Mucosa of gallbladder (tissue), 1 donor: ENCODE results near the gene CLCNKA. TPM values are rescaled to one million over a fixed set of nuclear protein-coding genes. Genes with fewer than 3 reads are reported as not detected.
"Not testable (repeated sequence)": the region's sequence is repeated elsewhere in the genome, so short reads cannot be mapped to it uniquely, and the experiment has no call there.

Experiments
- DNase-seq: peaks from one replicate; pipeline ENCODE4 v3.0.0-alpha.2; 2020; ENCODE audit warnings: low spot score
- total RNA-seq: library from RNA; stranded (reverse); gene quantifications from one replicate; pipeline ENCODE4 v1.2.1, GENCODE V29; 2021
- donor health status: DM: no; HTN: no; CAD: no.

The CLCNKA gene
- 0.32 TPM for total RNA-seq

- DNase-seq, result no peak
Measured at GRCh38 chr1:16021681-16022080, at the start of gene CLCNKA. CLCNKA (plus strand) TSS chr1:16022036; CDS start chr1:16022620, 584 bp downstream.

GRCh38 chr1:15972409-15972808 is 49.4 kb upstream of the CLCNKA start:
- DNase-seq, result no peak

GRCh38 chr1:15973772-15974171 is 48.1 kb upstream of the CLCNKA start:
- DNase-seq, result no peak

GRCh38 chr1:15974855-15975254 is 47.0 kb upstream of the CLCNKA start:
- DNase-seq, result no peak

GRCh38 chr1:15975358-15975804 is 46.5 kb upstream of the CLCNKA start:
- no peak for DNase-seq

GRCh38 chr1:15975805-15976680 is 45.8 kb upstream of the CLCNKA start, which contains the start of gene ZBTB17:
ZBTB17 (minus strand) TSS chr1:15976101; CDS start chr1:15948495, 27,606 bp downstream.
- DNase-seq, result peak; percentile 95

GRCh38 chr1:15977947-15978346 is 43.9 kb upstream of the CLCNKA start:
- not testable (repeated sequence) for DNase-seq

GRCh38 chr1:15981679-15982078 is 40.2 kb upstream of the CLCNKA start:
- DNase-seq, result no peak

GRCh38 chr1:15983275-15983674 is 38.6 kb upstream of the CLCNKA start:
- DNase-seq, result no peak

GRCh38 chr1:15985611-15986297 is 36.1 kb upstream of the CLCNKA start:
- DNase-seq, result no peak

GRCh38 chr1:15988856-15989736 is 32.7 kb upstream of the CLCNKA start:
- DNase-seq, result no peak

GRCh38 chr1:15989776-15990175 is 32.1 kb upstream of the CLCNKA start:
- no peak for DNase-seq

- no peak for DNase-seq
Measured at GRCh38 chr1:15991427-15992186, 30.2 kb upstream of the CLCNKA start.

GRCh38 chr1:15992187-15992553 is 29.7 kb upstream of the CLCNKA start:
- no peak for DNase-seq

- DNase-seq, result no peak
Measured at GRCh38 chr1:15992582-15993500, 29.0 kb upstream of the CLCNKA start.

GRCh38 chr1:15993666-15994065 is 28.2 kb upstream of the CLCNKA start:
- no peak for DNase-seq

- DNase-seq, result no peak
Measured at GRCh38 chr1:15994081-15994480, 27.8 kb upstream of the CLCNKA start.

GRCh38 chr1:15994590-15995351 is 27.1 kb upstream of the CLCNKA start:
- peak; percentile 56 for DNase-seq

GRCh38 chr1:15997076-15997585 is 24.7 kb upstream of the CLCNKA start:
- no peak for DNase-seq
